ENCODE data around the gene SLC25A12.
"Not testable (repeated sequence)": the region's sequence is repeated elsewhere in the genome, so short reads cannot be mapped to it uniquely, and the experiment has no call there.

Gene SLC25A12, protein sequence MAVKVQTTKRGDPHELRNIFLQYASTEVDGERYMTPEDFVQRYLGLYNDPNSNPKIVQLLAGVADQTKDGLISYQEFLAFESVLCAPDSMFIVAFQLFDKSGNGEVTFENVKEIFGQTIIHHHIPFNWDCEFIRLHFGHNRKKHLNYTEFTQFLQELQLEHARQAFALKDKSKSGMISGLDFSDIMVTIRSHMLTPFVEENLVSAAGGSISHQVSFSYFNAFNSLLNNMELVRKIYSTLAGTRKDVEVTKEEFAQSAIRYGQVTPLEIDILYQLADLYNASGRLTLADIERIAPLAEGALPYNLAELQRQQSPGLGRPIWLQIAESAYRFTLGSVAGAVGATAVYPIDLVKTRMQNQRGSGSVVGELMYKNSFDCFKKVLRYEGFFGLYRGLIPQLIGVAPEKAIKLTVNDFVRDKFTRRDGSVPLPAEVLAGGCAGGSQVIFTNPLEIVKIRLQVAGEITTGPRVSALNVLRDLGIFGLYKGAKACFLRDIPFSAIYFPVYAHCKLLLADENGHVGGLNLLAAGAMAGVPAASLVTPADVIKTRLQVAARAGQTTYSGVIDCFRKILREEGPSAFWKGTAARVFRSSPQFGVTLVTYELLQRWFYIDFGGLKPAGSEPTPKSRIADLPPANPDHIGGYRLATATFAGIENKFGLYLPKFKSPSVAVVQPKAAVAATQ

DNA sequence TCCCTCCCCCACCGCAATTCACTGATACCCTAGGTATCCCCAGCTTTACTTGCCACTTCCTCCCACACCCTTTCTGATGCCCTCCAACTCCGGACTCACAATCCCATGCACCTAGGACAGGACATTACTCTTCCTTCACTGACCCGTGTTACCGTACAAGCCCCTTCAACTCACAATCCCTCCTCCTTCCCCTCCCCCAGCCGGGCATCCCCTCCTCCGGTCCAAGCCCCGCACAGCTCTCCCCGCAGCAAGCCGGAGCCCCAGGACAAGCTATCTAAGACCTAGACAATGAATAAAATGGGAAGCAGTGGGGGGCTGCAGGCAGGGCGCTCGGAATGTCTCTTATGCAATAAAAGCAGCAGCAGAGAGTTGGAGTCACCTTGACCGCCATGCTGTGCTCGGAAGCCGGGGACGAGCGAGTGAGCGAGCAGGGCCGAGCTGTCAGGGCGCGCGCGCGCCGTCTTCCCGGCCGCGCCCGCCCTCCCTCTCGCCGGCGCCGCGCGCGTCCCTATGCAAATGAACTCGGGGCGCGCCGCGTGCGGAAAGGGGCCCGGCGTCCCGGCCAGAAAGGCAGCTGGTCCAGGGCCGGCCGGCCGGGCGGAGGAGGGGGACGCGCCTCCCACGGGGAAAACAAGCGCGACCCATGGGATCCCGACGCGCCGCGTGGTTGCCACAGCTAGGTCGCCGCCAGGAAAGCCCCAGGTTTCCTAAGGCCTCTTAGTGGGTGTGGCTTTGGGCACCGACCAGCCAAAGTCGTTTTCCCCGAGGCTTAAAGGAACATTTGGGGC is at the start of gene SLC25A12:
SLC25A12 (minus strand) TSS at position 421 of the 788 bp plus-strand sequence; CDS start at position 391, 30 bp downstream.
- DNase-seq = peak; percentile 51 to 54

DNA sequence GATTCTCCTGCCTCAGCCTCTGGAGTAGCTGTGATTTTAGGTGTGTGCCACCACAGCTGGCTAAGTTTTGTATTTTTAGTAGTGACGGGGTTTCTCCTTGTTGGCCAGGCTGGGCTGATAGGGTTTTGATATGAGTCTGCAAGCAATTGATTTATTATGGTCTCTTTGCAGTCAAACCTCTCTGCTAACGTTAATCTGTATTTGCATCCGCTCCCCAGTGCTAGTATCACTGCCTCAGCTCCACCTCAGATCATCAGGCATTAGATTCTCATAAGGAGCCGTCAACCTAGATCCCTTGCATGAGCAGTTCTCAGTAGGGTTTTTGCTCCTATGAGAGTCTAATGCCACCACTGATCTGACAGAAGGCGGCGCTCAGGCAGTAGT is 47.3 kb upstream of the SLC25A12 start:
- no peak for DNase-seq

DNA sequence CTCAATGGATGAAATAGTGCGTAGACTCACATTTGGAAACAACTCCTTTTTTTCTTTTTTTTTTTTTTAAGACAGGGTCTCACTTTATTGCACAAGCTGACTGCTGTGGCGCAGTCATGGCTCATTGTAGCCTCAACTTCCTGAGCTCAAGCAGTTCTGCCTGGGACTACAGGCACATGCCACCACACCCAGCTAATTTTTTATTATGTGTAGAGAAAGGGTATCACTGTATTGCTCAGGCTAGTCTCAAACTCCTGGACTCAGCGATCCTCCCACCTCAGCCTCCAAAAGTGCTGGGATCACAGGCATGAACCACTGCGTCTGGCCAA is 45.7 kb upstream of the SLC25A12 start:
- DNase-seq = no peak

DNA sequence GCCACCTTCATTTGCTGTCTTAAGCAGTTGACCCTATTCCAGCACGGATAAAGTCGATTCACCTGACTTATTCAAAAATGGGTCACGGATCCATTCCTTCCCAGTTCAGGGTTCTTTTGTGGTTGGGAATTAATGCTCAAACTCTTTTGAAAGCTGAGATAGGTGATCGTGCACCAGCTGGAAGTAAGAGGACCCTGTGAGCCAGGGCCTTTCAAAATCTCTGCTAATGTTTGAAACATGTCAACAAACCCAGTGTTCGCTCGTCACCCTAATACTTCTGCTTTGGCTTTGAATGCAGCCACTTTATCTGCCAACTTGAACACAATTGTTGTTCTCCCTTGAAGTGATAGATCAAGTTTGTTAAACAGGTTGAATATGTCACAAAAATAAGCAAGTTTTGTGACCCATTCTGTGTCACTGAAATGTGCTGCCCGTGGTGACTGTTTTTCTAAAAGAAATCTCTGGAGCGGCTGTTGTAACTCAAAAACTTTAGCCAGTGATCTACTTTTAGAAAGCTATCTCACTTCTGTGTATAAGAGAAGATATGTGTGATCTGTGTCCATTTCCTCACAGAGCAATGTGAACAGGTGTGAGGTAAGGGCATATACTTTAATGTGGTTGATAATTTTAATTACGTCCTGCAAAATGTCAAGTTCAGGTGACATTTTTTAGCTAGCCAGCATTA is 45.2 kb upstream of the SLC25A12 start:
- DNase-seq = no peak

DNA sequence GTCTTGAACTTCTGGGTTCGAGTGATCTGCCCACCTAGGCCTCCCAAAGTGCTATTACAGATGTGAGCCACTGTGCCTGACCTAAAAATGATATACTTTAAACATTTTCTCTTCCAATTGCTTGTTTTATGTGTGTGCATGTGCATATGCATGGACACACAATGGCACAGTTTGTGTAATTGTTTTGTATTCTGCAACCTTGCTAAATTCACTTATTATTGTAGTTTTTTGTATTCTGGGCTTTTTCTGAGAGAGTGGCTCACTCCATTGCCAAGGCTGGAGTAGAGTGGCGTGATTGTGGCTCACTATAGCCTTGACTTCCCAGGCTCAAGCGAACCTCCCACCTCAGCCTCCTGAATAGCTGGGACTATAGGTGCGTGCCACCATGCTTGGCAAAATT is 36.3 kb upstream of the SLC25A12 start:
- no peak for DNase-seq

DNA sequence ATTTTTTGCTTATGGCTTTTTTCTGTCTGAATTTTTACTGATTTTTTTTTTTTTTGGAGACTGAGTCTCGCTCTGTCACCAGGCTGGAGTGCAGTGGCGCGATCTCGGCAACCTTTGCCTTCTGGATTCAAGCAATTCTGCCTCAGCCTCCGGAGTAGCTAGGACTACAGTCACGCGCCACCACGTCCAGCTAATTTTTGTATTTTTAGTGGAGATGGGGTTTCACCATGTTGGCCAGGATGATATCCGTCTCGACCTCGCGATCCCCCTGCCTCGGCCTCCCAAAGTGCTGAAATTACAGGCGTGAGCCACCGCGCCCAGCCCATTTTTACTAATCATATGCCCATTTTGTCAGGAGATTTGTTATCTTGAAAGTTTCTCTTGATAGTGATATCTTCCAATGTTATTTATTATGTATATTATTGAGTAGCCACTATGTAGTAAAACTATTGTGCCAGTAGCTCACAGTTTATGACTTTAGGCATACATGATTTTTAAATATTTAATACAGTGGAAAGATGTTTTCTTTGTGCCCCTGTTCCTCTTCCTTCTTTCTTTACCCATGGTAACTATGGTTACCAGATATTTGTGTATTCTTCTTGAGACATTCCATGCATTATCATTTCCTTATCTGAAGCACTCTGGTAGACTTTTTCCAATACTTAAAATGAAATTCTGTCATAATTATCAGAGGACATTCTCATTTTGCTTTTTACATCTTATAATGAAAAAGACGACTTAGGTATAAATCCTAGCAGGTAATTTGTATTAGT is 30.3 kb upstream of the SLC25A12 start:
- no peak for DNase-seq

DNA sequence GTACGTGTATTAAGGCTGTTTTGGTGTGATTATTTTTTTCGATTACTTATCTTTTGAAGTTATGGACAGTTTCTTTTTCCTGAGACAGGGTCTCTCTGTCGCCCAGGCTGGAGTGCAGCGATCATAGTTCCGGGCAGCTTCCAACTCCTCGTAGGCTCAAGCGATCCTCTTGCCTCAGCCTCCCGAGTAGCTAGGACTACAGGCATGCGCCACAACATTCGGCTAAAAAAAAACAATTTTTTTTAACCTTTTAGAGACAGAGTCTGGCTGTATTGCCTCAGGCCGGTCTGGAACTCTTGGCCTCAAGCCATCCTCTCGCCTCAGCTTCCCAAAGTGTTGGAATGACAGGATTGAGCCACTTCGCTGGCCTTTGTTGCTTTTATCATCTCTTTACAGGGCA is 29.2 kb upstream of the SLC25A12 start:
- DNase-seq = no peak

DNA sequence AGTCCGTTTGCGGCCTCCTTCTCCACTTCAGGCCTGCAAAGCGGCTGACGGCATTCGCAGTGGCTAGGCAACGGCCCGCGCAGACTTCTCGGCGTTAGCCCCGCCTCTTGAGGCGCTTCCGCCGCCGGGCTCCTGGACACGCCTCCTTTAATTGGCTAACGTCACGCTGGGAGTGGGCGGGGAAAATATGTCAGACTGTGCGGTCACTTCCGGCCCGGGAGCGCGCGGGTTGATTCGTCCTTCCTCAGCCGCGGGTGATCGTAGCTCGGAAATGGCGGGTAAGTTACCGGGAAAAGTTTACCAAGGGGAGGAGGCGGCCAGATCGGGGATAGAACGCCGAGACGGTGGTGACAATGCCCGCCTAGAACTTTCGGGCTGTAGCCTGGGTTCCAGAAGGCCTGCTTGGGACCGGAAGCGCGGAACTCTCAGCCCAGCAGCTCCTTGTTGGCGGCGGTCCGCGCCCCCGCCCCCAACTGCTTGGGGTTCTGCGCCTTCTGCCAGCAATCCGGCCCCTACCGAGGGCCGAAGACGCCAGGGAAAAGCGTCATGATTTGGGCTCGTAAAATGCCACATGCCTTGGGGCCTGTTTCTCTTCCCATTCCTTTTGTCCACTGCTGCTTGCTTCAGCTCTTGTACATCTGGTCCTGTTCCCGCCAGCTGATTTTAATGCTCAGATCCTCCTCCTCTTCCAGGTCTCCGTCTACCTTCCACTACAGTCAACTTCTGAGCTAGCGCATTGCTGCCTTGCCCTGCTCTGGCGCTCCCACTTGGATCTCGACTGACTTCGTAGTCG is 28.4 kb upstream of the SLC25A12 start, which contains the start of gene HAT1:
HAT1 (plus strand) TSS at position 232 of the 793 bp plus-strand sequence; CDS start at position 272, 40 bp downstream.
- peak; percentile 98 for DNase-seq

DNA sequence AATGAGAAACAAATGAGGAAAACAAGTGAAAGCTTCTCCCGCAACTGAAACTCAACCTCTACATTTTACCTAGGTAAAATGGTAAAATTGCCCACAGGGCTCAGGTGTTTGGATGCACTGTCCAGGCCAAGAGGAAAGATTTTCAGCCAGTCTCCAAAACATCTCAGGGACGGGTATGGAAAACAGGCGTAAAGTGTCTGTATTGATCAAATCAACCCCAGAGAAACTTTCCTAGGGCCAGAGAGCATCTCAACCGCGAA is 27.9 kb upstream of the SLC25A12 start:
- no peak for DNase-seq

DNA sequence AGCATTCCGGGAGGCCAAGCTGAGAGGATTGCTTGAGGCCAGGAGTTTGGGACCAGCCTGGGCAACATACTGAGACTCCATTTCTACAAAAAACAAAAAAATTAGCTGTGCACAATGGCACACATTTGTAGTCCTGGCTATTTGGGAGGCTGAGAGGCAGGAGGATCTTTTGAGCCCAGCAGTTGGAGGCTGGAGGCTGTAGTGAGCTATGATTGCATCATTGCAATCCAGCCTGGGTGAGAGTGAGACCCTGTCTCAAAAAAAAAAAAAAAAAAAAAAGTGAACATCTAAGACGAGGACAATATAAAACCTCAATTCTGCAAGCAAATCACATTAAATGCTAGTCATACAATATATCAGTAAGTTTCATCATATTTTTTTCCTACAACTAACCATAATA is 25.4 kb upstream of the SLC25A12 start:
- no peak for DNase-seq

DNA sequence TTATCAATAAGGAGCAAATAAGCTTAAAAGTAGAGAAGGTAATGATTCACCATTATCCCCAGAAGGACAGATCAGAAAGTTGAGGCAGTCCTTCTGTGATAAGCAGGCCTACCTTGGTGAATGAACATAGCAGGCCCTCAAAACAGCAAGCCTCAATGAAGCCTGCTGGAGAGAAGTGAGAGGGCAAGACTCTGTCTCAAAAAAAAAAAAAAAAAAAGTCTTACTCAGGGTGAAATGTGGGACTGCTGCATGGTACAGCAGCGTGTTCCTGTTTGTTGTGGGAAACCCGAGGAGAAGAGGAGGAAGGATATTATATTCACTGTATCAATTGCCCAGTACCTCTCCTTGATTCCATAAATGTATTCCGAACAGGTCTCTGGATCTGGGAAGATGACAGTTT is 19.5 kb upstream of the SLC25A12 start:
- DNase-seq = no peak

DNA sequence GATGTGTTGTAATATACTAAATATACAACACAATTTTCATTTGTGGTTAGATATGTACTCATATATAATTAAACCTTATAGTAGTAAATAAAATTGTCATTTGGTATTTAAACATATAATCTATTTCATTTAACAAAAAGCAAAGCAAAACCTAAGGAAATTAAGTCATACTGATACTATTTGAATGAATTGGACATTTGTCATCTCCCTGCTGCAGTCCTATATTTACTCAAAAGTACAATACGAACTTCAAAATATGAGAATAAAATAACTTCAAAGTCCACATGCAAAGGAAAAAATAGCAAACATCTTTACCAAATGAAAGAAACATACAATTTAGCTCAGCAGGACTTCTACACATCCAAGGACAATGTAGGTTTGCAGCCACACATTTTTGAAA is 16.4 kb upstream of the SLC25A12 start:
- DNase-seq = no peak

DNA sequence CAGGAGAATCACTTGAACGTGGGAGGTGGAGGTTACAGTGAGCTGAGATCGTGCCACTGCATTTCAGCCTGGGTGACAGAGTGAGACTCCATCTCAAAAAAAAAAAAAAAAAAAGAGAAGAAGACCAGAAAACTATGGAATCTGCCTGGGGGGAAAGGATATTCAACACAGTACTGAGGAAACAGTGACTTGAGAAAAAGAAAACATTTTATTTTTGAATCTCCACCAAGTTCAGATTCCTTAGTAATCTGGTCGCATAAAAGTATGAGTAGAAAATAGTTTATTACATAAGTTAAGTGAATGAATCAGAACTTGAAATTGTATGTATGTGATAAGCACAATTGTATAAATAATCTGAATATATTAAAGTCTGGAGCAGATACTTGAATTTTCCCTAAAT is 15.2 kb upstream of the SLC25A12 start:
- DNase-seq = no peak

DNA sequence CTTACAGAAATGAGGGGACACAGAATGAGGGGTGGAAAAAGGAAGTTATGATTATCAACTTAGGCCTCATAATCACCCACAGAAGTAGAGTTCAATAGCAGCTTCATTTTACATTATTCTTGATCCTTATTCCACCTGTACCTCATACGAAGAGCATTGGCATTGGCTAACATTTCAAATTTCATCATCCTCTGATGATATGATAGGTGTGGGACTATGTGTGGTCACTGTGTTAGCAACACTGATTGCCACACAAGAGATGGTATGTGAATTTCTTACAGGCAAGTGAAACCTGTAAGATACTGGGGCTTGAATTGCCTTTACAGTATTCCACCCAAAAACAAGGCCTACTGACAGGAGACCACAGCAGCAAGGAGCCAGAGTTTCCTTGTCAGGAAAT is 14.2 kb upstream of the SLC25A12 start:
- DNase-seq = no peak

DNA sequence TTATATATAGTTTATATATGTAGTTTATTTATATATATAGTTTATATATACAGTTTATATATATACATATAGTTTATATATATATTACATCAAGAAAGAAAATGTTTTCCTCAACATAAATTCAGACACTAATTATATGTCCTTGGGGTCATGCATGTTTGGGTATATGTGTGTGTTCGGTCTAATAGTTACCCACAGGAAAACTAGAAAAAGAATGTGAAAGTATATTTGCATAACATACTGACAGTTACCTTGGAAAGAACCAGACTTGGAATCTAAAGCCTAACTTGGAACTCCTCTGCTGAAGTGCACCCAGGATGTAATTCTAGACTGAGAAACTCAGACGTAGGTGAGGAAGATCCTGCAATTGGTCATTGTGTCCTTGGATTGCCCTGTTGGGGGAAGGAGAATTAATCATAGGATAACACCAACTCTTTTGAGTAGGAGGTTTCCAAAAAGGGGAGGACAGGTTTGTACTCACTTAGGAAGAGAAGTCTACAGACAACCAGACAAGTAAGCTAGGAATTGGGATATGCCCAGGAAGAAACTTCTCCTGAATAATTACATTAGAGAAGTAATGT is 8.9 kb upstream of the SLC25A12 start:
- DNase-seq = no peak

DNA sequence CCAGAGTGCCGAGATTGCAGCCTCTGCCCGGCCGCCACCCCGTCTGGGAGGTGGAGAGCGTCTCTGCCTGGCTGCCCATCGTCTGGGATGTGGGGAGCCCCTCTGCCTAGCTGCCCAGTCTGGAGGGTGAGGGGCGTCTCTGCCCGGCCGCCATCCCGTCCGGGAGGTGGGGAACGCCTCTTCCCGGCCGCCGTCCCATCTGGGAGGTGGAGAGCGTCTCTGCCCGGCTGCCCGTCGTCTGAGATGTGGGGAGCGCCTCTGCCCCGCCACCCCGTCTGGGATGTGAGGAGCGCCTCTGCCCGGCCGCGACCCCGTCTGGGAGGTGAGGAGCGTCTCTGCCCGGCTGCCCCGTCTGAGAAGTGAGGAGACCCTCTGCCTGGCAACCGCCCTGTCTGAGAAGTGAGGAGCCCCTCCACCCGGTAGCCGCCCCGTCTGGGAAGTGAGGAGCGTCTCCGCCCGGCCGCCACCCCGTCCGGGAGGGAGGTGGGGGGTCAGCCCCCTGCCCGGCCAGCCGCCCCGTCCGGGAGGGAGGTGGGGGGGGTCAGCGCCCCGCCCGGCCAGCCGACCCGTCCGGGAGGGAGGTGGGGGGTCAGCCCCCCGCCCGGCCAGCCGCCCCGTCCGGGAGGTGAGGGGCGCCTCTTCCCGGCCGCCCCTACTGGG is 5.7 kb upstream of the SLC25A12 start:
- not testable (repeated sequence) for DNase-seq

DNA sequence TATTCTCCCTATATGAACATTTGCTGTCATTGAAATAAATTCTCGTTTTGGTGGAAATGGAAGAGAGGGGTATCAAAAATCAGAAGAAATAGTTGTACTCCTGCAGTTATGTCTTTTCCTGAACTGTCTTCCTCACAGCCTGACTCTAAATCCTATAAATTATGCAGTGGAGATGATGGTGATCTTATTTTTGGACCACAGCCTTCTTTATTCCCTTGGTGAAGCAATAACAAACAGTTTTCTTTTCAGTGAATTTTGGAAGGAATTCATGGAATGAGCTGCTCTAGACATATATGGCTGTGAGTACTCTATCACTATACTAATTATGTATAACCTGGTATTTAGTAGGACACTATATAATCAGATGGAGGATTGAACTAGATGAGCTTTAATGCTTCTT is 1.7 kb upstream of the SLC25A12 start:
- DNase-seq = no peak

DNA sequence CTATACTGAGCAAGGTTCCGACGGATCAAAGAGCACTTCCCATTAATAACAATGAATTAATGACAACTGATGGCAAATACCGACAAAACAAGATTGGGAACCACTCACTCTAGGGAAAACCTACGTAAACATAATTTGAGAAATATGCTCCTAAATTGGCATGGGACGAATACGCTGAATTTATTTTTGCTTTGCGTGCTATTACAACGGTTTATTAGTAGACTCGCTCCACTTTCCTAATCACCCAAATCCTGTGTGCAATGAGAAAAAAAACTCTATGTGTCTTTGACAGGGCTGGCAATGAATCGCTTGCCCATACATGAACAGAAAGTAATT is 536 bp upstream of the SLC25A12 start:
- no peak for DNase-seq

DNA sequence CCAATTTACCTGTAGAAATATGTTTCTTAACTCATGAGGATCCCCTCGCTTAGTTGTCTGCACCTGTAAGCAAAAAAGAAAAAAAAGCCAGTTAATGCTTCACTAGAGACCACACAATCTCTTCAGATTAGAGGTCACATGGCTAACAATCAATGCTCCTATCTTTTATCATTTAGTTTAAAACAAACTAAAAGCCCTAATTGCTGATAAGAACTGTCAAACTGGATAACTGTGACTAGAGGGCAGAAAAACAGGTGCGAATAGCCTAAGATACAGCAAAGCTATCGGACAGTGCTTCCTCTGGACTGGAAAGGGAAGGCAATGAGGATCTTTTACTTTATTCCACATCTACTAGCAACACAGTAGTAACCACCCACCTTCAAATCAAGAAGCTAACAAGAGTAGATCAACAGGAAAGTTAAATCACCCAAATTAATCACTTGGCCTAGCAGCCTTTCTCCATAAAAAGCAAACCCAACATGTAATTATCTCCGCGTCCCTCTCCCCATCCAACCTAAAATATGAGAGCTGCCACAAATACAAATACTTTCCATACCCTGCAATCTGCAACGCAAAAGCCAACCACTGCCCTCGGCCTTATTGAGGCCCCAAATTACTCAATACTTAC is 734 bp downstream of the SLC25A12 start:
- DNase-seq = no peak

DNA sequence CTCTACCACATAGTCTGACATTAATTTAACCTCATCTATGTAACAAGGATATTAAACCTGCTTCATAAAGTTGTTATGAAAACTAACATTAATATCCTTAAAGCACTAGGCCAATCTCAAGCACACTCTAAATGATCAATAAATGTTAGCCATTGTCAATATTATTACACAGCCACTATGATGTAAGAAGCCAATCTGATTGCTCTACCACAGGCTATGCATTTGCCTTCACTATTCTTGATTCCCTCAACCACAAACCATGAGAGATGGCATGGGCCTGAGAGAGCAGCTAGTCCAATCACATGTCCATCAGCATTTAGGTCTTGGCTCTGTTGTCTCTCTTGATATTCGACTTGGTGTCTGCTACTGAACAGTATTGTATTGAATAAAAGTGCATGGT is 4.2 kb downstream of the SLC25A12 start:
- no peak for DNase-seq

Data from activated CD4-positive, alpha-beta T cell treated with anti-CD3 and anti-CD28 coated beads, Interleukin-2, amount 50 U/mL, for 4 hours (primary cell).